Esophagus squamous epithelium (tissue), 4 donors: Measurements from ENCODE around the gene ARSJ.

Source experiments
- POLR2A ChIP-seq, 4 donors: fragments of 450-650 bp; IDR thresholded peaks; one replicate each; pipeline ENCODE4 v1.6.1; 2017; ENCODE audit warnings: antibody characterized with exemption in 4 of 4, mild to moderate bottlenecking in 4 of 4, moderate library complexity in 3 of 4
- TF ChIP-seq, protein P1 (sequence below), 6 experiments: fragments of 450-650 bp in 4 of 6; fragments of 200-600 bp in 2 of 6; sonication (generic) in 2 of 6; IDR thresholded peaks; one replicate each; pipeline ENCODE4 v1.5.1; 2016 to 2019; ENCODE audit warnings: antibody characterized with exemption in 6 of 6, mild to moderate bottlenecking in 4 of 6, moderate library complexity in 4 of 6

DNA sequence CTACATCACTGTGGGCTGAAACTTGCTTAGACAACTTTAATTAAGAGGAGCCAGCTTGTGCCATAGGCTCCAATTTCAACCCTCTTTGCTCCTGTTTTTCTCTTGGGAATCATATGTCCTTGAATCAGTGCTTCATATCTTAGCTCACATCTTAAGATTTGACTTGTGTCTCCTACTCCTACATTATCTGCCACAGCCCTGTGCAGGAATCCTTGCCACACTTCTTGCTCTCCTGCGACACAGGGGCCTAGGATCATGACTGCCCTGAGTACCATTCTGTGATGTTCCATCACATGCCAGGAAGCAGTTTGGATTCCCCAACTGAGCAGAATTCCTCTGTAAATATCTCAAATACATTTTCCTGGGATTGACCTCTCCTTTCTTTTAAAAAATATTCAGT is 36.4 kb downstream of the ARSJ start:
- no peak for TF ChIP-seq POLR2A (IDR thresholded peaks at IDR 0.05)
- TF ChIP-seq, protein P1, sequence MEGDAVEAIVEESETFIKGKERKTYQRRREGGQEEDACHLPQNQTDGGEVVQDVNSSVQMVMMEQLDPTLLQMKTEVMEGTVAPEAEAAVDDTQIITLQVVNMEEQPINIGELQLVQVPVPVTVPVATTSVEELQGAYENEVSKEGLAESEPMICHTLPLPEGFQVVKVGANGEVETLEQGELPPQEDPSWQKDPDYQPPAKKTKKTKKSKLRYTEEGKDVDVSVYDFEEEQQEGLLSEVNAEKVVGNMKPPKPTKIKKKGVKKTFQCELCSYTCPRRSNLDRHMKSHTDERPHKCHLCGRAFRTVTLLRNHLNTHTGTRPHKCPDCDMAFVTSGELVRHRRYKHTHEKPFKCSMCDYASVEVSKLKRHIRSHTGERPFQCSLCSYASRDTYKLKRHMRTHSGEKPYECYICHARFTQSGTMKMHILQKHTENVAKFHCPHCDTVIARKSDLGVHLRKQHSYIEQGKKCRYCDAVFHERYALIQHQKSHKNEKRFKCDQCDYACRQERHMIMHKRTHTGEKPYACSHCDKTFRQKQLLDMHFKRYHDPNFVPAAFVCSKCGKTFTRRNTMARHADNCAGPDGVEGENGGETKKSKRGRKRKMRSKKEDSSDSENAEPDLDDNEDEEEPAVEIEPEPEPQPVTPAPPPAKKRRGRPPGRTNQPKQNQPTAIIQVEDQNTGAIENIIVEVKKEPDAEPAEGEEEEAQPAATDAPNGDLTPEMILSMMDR (IDR thresholded peaks at IDR 0.05), result no peak
